GM18508 (cell line): ENCODE data around the gene TRIM46.

ENCODE experiments used
- ATAC-seq: cut with Tn5 transposase; IDR thresholded peaks from one replicate; pipeline ENCODE4 v1.9.1; 2021; ENCODE audit warnings: moderate number of reproducible peaks; ENCODE audit not compliant: insufficient read depth, unreplicated experiment

The TRIM46 gene, protein sequence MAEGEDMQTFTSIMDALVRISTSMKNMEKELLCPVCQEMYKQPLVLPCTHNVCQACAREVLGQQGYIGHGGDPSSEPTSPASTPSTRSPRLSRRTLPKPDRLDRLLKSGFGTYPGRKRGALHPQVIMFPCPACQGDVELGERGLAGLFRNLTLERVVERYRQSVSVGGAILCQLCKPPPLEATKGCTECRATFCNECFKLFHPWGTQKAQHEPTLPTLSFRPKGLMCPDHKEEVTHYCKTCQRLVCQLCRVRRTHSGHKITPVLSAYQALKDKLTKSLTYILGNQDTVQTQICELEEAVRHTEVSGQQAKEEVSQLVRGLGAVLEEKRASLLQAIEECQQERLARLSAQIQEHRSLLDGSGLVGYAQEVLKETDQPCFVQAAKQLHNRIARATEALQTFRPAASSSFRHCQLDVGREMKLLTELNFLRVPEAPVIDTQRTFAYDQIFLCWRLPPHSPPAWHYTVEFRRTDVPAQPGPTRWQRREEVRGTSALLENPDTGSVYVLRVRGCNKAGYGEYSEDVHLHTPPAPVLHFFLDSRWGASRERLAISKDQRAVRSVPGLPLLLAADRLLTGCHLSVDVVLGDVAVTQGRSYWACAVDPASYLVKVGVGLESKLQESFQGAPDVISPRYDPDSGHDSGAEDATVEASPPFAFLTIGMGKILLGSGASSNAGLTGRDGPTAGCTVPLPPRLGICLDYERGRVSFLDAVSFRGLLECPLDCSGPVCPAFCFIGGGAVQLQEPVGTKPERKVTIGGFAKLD

DNA sequence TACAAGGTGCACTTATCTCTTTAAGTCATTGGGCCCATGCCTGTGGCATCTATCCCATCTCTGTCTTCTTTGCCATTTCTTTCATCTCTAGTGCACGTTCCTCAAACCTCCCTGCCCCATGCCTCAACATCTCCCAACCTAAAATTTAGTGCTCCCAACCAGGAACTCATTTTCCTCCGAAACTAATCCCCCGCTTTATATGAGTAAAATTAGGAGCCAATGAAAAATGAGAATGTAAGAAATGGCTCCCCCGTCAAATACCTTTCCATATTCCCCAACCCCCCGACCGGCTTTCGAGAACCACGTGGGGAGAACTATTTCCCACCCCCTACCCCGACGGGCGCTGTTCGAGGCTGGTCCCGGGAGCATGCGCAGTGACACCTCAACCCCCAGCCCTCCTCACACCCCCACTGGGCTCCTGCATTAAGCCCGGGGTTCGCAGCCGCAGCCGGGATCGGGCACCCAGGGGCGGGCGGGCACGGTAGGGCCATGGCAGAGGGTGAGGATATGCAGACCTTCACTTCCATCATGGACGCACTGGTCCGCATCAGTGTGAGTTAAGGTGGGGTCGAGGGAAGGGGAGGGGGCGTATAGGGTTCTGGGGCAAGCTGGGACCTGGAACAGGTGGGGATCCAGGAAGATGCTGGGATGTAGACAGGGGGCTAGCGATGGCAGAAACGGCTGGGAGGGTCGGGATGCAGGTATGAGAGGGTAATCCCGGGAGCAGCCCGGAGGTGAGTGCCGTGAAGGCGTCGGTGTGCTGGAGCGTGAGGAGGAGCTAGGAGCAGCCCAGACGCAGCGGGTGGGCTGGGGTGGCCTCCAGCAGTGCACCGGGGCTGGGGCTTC is at the start of gene TRIM46:
TRIM46 (plus strand) TSS at position 372 of the 846 bp plus-strand sequence; CDS start at position 490, 118 bp downstream.
- ATAC-seq, result no peak

DNA sequence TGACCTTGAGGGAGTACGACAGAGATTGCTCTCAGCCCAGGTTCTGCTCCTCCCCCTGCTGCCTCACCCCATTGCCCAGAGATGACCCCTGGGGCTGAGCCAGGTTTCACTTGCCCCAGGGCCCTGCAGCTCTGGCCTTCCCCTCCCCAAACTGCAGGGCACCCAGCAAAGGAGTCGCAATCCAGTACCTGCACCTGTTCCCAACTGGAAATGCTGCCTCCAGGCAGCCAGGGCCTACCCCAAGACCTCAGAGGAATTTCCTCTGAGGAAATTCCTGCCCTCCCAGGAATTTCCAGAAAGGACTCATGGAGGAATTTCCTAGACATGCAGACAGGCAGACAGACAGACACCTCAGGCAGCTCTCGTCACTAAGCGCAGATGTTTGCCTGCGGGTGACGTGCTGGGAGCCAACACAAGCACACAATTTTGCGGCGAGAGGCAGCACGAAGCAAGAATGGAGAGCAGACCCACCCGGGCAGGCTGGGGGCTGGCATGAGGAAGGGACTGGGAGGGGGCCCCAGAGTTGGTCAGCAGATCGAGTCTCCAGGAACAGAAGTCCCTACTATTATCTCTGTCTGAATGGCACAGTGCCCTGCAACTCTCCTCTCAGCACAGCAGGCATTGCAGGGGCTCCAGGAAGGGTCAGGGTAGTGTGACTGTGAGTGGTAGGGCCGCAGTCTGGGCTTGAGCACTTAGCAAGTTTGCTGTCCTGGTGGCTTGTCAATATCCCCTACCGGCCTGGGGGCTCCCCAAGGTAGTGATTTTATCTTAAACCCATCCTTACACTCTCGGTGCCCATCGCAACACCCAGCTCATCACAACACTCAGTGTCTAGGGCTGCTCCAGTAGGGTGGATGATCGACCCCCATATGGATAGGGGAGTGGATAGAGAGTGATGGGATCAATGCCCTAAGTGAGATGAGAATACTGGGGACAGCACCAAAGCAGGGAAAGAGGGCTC is 48.9 kb upstream of the TRIM46 start:
- ATAC-seq, result no peak

DNA sequence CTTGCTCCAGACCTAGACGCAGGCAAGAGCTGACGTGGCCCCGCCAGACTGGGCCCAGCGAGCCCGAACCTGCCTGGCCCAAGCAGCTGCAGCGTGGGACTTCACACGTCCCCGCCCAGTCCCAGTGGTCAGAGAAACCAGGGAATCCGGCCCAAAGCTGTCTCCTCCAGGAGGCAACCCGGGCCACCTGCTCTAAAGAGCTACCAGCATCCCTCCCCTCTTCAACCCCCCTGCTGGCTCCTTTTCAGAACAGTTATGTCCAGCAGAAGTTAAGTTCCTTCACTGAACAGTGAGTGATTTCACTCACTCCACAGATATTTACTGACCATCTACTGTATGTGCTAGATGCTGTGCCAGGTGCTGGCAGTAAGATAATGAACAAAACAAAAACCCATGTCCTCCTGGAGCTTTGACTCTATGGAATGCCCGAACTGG is 48.1 kb upstream of the TRIM46 start:
- ATAC-seq, result no peak

DNA sequence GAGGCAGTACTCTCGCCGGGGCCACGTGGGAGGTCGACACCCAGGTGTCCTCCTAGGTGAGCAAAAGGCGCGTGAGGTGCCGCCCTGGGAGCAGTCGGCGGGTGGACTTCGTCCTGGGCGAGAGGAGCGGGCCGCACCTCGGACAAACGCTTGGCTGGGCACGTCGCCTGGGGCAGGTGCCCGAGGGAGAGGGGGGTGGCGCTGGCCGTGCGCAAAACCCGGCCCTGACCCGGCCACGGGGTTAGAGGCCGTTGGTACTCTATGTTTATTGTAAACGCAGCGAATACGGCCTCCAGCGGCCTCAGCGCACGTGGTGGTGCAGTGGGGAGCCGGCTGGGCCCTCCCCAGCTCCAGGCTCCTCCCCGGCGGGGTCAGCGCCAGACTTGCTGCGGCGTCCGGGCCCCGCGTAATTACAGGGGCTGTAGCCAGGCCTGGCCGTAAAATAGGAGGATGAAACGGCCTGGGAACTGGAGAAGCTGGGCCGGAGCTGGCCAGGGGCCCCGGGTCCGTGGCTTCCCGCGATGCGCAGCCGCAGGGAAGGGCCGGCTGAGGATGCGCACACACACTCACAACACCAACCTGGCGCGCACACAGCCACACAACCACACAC is 47.6 kb upstream of the TRIM46 start:
- no peak for ATAC-seq

DNA sequence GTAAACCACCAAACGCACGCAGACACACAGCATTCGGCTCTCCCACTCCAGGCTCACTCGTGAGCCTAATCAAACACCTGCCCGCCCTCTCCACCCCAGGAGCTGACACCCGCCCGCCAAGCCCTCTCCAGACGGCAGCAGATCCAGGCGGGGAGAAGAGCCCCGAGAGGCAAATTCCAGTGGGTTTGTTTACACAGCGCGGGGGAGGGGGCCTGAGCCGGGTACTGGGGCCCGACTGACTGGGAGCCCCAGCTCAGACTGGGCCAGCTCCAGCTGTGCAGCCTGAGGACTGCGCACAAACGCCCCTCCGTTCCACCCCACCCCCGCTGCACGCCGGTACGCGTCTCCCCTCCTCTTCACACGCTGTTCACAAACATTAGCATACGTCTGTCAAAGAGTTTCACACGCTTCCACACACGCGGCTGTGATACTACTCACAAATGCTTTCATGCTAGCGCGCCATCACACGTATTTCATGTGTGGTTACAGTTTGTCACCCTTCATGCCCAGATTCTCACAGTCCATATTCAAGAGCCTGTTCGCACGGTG is 47.0 kb upstream of the TRIM46 start:
- no peak for ATAC-seq

DNA sequence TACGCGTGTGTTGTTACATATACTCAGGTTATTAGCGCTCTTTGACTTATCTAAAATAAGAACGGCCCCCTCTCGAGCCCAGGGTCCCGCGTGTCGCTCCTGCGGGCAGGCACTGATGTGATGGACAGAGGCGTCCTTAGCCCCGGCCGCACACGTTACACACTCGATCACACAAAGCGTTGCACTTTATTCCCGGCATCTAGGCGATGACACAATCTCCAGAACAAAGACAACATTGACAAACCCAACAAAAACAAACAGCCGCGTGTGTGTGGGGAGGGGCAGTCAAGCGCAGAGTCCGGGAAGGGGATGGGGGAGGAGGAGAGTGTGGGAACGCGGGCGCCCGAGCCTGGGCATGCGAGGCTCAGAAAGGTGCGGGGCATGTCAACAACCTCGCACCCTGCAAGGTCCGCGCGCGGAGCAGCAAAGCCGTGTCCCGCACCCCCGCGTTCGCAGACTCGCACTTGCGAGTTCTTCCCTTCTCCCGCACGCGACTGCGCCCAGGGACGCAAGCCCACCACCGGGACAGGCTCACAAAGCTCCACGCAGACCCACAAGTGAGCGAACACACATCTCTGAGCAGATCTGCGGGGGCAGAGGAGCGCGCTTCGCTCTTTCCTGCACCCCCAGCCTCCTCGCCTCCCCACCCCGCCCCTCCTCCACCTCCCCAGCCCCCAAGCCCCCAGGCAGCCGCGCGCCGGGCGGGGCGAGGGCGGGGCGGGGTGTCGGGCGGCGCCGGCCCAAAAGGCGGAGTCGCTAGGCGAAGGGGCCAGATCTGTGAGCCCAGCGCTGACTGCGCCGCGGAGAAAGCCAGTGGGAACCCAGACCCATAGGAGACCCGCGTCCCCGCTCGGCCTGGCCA is 46.3 kb upstream of the TRIM46 start, which contains the start of gene EFNA1:
EFNA1 (plus strand) TSS at position 772 of the 862 bp plus-strand sequence. CDS start 102 bp downstream, outside the sequence.
- ATAC-seq, result no peak

DNA sequence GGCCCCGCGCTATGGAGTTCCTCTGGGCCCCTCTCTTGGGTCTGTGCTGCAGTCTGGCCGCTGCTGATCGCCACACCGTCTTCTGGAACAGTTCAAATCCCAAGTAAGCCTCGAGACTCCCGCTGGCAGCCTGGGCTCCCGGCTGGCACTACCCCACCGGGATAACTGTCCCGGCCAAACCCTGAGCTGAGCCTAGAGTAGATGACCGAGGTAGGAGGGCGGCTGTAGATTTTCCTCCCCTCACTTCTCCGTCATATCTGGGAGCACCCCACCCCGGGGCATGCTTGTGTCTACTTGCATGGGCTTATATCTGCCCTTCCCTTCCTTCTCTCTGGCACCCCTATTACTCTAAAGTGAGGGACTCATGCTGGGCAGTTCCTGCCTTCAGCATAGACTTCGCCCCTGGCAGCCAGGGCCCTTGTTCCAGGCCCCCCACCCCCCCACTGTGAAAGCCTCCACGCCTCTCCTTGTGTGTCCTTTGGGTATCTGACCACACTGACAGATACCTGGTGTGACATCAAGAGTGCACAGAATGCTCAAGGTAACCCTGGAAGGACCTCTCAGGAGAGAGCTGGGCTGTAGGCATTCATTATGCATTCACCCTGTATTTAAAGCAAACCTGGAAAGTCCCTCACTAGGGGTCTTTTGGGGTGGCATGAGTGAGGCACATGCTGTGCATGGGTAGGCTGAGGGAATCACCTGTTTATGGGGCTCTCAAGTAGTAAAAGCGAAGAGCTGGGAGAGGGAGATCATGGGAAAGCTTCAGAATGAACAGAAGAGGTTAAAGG is 45.5 kb upstream of the TRIM46 start:
- ATAC-seq, result no peak

DNA sequence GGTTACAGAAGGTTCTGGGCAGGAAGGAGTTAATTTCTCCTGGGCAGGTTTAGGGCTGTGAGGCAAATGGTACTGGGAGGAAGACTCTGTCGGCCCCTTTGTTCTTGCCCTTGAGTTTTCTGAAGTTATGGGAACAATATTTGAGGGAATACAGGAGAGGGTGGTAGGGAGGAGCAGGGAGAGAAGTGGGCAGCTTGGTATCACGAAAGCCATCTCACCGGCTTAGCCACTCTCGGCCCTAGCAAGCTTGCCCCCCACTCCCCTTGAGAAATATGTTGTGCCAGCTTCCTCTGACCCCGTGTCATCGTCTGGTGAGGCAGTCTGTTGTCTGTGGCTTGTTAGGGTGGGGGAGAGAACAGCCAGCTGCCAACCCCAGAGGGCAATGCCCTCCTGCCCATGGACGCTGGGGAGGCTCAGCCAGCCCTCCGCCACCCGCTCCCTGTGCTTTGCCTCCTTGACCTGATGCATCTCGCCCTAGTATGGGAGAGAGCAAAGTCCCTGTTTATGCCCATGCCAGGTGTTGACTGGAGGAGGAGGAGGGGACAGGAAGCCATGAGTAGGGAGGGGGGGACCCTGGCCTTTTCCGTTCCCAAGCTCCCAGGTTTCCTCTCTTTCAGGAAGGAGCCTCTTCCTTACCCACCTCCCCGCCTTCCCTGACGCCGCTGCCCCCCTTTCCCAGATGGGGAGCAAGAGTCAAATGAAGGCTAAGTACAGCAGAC is 44.7 kb upstream of the TRIM46 start:
- no peak for ATAC-seq

DNA sequence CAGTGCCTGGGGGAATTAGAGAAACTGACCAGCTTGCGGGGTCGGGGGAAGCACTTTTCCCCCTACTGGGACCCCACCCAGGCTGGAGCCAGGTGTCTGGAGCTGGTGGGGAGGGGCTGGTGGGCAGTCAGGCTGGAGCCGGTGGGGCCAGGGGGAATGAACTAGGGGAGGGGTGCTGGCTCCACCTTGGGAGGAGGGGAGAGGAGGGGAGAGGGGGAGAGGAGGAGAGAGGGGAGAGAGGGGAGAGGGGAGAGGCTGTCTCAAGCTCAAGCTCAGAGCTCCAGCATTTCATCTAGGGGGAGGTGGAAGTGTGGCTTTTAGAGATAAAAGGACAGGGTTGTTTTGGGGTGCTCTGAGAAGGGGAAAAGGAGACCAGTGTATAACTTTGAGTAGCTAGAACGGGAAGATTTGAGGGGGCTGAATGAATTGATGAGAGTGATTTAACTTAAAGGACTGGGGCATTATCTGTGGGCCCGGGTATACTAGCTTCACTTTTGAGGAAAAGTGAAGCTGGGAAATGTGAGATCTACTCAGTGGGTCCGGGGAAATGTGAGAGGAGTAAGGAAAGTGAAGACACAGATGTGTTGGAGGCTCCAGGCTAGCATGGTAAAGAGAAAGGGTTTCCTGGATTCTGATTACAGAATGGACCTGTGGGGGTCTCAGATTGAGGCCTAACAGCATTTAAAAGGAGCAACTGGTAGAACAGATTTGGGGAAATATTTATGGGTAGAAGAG is 43.2 kb upstream of the TRIM46 start:
- ATAC-seq, result no peak

DNA sequence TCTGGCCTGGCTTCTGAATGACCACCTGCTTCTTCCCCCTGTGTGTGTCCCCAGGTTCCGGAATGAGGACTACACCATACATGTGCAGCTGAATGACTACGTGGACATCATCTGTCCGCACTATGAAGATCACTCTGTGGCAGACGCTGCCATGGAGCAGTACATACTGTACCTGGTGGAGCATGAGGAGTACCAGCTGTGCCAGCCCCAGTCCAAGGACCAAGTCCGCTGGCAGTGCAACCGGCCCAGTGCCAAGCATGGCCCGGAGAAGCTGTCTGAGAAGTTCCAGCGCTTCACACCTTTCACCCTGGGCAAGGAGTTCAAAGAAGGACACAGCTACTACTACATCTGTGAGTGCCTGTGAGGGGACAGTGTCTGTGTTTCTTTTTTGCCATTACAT is 42.4 kb upstream of the TRIM46 start:
- no peak for ATAC-seq

DNA sequence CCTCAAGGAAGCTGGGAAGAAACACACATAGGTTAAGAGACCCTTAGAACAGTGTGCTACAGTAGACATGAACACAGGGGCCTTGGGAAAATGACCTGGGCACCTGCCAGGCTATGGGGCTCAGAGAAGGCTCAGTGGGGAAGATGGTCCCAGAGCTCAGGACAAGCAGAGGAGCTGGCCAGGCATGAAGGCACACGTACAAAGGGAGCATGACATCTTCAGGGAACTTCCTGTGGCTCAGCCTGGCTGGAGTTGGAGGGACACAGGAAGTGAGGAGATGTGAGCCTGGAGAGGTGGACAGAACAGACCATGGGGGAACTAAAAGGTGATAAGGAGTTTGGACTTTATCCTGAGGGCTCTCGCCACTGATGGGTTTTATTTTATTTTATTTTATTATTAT is 41.8 kb upstream of the TRIM46 start:
- no peak for ATAC-seq

DNA sequence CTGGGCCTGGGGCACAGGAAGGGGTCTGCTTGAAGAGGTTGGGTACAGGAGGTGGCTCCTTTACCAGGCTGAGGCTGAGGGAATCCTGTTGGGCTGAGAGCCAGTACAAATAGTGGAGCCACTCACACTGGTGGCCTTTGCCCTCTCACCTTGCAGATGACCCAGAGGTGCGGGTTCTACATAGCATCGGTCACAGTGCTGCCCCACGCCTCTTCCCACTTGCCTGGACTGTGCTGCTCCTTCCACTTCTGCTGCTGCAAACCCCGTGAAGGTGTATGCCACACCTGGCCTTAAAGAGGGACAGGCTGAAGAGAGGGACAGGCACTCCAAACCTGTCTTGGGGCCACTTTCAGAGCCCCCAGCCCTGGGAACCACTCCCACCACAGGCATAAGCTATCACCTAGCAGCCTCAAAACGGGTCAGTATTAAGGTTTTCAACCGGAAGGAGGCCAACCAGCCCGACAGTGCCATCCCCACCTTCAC is 39.8 kb upstream of the TRIM46 start:
- ATAC-seq, result no peak

DNA sequence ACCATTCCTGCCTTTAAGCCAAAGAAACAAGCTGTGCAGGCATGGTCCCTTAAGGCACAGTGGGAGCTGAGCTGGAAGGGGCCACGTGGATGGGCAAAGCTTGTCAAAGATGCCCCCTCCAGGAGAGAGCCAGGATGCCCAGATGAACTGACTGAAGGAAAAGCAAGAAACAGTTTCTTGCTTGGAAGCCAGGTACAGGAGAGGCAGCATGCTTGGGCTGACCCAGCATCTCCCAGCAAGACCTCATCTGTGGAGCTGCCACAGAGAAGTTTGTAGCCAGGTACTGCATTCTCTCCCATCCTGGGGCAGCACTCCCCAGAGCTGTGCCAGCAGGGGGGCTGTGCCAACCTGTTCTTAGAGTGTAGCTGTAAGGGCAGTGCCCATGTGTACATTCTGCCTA is 39.3 kb upstream of the TRIM46 start:
- ATAC-seq, result no peak

DNA sequence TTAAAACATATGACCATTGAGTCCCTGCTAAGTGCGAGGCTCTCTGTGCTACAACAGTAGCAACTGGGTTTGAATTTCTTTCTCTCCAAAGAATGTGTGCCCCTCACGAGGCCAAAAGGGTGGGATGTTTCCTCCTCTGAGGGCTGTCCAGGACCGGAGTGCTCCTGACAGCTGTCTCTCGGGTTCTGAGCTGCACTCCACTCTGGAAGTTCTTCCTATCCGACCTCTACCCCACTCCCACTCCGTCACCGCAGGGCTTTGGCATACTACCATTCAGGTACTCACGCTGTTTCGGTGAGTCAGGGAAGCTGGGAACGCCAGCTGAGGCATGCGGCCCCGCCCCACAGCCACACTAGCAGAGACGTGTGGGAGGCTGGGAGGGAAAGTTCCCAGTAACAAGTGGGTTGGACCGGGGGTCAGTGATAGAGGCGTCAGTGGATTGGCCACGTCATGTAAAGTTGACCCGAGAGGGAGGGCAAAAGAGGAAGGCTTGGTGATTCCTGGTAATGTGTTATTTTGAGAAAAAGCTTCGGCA is 38.7 kb upstream of the TRIM46 start:
- no peak for ATAC-seq

DNA sequence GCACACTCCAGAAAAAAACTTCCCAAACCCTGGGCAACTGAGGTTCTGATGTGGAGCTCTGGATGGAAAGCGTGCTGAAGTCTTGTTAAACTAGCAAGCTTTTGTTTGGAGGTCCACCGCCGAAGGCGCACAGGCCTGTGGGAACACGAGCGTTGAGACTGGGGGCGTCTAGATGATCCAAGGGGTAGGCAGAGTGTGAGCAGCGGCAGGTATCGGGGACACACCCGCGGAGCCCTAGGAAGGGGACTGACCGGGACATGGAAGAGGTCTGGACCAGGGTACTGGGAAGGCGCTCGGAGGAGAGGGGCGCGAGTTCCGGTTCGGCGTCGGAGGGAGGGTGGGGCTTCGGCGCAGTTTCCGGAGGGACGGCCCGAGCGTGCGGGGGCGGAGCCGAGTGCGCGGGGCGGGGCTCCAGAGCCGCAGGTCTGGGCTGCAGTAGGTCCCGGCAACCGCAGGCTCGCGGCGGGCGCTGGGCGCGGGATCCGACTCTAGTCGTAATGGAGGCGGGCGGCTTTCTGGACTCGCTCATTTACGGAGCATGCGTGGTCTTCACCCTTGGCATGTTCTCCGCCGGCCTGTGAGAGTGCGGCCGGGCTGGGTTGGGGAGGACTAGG is 38.1 kb upstream of the TRIM46 start, which contains the start of gene SLC50A1:
SLC50A1 (plus strand) TSS at position 438 of the 614 bp plus-strand sequence; CDS start at position 498, 60 bp downstream.
- no peak for ATAC-seq
